Activated CD8-positive, alpha-beta memory T cell treated with anti-CD3 and anti-CD28 coated beads for 36 hours (primary cell): Measurements from ENCODE around the gene KNOP1. TPM values are rescaled to one million over a fixed set of nuclear protein-coding genes. Genes with fewer than 3 reads are reported as not detected.
"Not testable (repeated sequence)": the region's sequence is repeated elsewhere in the genome, so short reads cannot be mapped to it uniquely, and the experiment has no call there.

Experiments used
- CTCF ChIA-PET: fragments of 350-600 bp; sonication (Branson Sonifier 250); formaldehyde crosslinking; loops from one replicate; lab custom pipeline; 2021; ENCODE audit warnings: antibody characterized with exemption; lab: Charles Lee
- POLR2A ChIA-PET: fragments of 350-600 bp; sonication (Branson Sonifier 250); formaldehyde crosslinking; loops from one replicate; lab custom pipeline; 2021; ENCODE audit warnings: antibody characterized with exemption; lab: Charles Lee
- total RNA-seq, 2 experiments: library from RNA; stranded (reverse); gene quantifications; one replicate each; pipeline ENCODE4 v1.2.3, GENCODE V29; 2021

The KNOP1 gene
- total RNA-seq, 2 experiments from 2014 or later = 32.1 to 33.9 TPM

DNA sequence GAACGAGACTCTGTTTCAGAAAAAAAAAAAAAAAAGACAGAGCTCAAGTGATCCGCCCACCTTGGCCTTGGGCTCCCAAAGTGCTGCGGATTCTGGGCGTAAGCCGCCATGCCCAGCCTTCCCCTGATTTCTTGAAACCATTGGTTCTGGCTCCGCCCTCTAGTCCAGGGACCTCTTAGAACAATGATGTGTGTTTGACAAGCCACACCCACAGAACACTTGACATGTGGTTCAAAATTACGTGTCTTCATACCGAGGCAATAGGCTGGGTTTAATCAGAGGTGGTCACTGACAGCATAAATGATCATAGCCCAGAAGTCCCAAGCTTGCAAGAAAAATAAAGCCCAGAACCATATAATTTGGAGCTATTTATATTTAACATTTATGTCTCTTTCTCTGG lies 23.0 kb downstream of the KNOP1 start:
- CTCF ChIA-PET = interaction anchor here (1.1 kb wide), 1 partner anchor 139 kb away, joined by 3 read pairs; the partner anchor contains the start of gene VPS35L

DNA sequence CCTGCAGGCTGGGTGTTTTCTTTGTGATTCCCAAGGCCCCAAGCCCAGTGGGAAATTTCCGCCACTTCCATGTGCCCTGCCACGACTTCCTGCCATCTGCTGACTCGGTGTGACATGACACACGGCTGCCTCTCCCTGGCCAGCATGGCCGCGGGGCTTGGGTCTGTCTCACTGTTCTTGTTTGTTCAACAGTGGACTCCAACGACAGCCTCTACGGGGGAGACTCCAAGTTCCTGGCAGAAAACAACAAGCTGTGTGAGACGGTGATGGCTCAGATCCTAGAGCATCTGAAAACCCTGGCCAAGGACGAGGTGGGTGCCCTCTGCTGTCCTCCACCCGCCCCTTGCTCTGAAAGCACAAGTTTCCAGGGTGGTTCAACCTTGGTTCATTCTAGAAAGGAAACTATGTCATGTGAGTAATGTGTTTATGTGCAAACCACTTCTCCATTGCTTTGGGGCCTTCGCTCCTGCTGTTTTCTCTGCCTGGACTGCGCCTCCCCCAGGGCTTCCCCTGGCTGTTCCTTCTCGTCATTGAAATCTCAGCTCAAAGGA lies 26.8 kb downstream of the KNOP1 start:
- CTCF ChIA-PET = no interaction called here
- POLR2A ChIA-PET = no interaction called here

More for the DNA sequence above, 23.0 kb downstream of the KNOP1 start:
- POLR2A ChIA-PET = no interaction called here

DNA sequence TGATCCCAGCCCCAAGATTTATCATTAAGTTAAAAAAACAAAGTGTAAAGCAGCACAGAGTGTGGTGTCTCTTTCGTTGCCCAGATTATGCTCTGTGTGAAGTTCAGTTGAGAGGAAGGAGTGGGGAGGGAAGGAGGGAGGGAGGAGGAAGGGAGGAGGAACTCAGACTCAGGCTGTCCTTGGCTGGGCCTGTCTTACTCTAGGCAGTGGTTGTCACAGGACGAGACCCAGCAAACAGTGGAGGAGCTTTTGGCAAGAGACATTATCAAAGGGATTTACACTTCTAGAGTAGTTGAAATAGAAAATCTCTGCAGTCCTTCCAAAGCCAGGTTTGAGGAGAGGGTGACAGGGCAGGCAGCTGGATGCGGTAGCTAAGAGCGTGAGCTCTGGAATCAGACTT lies 27.8 kb downstream of the KNOP1 start:
- ChIA-PET POLR2A (no interaction called here), CTCF (no interaction called here)

DNA sequence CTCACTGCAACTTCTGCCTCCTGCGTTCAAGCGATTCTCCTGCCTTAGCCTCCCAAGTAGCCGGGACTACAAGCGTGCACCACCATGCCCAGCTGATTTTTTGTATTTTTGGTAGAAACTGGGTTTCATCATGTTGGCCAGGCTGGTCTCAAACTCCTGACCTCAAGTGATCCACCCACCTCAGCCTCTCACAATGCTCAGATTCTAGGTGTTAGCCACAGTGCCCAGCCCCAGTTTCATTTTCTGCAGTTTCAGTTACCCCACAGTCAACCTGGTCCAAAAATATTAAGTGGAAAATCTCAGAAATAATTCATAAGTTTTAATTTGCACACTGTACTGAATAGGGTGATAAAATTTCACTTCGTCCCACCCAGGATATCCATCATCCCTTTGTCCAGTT lies 28.7 kb downstream of the KNOP1 start:
- CTCF ChIA-PET = no interaction called here
- POLR2A ChIA-PET = no interaction called here

DNA sequence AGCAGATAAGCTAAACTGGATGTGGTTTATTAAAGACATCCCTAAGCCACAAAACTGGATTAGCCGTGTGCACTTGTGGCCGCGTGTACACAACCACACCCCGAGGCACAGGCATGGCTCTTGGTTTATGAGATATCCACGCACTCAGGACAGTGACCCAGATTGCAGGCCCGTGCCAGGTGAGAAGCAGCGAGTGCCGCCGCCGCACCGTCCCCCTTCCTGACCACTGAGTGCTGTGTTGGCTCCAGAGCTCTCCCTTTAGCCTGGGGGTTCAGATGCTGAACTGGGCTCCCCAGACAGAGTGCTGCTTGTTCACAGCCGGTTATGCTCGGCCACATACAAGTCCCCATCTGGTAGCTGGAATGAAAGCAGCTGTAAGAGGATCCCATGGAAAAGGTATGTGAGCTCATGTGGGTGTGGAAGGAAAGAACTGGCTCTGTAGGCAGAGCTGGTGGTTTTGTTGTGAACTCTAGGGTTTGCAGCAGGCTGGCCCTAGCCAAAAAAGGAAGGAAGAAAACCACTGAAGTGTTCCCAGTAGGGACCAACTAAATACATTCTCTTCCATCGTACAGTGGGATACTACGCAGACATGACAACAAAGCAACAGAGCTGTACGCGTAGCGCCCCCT lies 29.5 kb downstream of the KNOP1 start:
- CTCF ChIA-PET = no interaction called here
- POLR2A ChIA-PET = interaction anchor here (0.6 kb wide), 1 partner anchor 164 kb away, joined by 7 read pairs; no protein-coding TSS in a partner anchor

DNA sequence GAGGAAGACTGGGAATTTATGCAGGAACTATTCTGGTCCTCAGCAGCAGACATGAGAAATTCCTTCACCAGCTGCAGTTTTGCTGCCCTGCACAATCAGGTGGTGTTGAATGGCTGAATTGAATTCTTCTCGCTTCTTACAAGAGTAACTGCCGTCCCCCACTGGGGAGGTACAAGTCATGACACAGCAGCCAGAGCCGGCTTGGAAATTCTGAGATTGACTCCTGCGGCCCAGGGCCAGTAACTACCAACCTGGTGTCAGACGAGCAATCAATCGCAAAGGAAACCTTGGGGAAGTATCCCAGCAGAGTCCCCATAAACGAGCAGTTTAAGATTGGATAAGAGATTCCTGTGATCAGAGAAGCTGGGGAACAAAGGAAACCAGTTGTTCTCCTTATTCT lies 30.7 kb downstream of the KNOP1 start:
- CTCF ChIA-PET = no interaction called here

DNA sequence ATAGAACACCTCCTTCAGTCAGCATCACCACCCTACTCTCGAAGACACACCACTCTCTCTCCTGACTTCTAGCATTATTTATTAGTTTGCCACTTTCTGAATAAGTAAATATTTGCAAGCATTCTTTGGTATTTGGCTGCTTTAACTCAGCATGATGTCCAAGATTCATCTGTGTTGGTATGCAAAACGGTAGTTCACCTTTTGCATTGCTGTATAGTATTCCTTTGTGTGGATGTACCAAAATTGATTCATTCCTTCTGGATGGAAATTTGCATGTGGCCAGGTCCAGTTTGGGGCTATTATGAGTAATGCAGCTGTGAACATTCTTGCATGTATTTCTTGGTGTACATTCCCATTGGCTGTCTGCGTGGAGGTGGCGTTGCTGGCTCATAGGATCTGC lies 32.9 kb downstream of the KNOP1 start:
- POLR2A ChIA-PET = interaction anchor here (0.6 kb wide), 1 partner anchor 29 kb away, joined by 3 read pairs; no protein-coding TSS in a partner anchor
- CTCF ChIA-PET = no interaction called here

More for the DNA sequence above, 30.7 kb downstream of the KNOP1 start:
- POLR2A ChIA-PET = no interaction called here

DNA sequence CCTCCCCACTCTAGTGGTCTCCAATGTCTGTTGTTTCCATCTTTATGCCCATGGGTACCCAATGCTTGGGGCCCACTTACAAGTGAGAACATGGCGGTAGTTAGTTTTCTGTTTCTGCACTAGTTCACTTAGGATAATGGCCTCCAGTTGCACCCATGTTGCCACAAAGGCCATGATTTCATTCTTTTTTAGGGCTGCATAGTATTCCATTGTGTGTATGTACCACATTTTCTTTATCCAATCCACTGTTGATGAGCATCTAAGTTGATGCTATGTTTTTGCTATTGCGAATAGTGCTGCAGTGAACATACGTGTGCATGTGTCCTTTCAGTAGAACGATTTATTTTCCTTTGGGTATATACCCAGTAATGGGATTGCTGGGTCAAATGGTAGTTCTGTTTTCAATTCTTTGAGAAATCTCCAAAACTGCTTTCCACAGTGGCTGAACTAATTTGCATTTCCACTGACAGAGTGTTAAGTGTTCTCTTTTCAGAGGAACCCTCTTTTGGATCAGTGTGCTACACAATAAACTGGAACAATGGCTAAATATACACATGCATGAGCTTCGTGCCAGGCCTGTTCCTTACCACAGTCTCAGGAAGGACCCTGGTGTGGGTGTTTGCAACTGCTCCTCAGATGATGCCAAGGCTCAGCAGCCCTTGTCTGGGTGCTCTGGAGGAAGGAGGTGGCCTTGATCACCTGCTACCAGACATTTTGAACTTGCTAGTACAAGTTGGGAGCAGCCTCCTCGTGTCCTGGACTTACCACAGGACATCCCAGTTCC lies 34.4 kb downstream of the KNOP1 start:
- ChIA-PET CTCF (no interaction called here), POLR2A (no interaction called here)

DNA sequence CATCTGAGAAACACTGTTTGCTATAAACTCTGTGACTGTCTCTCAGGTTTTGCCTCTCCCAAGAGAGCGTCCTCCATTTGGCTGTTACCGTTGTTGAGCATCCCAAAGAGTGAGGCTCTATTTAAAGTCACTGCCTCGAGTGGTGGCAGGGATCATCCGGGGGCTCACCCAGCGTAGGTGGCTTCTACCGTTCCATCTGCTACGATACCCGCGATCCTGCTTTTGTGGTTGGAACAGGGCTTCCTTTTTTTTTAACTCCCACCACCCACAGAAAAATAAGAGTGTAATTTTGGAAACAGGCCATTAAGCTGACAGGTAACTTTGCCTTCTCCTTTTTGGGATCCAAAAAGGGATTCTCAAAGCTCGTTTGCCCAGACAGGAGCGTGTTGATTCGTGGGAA lies 36.4 kb downstream of the KNOP1 start:
- CTCF ChIA-PET = no interaction called here
- POLR2A ChIA-PET = no interaction called here

DNA sequence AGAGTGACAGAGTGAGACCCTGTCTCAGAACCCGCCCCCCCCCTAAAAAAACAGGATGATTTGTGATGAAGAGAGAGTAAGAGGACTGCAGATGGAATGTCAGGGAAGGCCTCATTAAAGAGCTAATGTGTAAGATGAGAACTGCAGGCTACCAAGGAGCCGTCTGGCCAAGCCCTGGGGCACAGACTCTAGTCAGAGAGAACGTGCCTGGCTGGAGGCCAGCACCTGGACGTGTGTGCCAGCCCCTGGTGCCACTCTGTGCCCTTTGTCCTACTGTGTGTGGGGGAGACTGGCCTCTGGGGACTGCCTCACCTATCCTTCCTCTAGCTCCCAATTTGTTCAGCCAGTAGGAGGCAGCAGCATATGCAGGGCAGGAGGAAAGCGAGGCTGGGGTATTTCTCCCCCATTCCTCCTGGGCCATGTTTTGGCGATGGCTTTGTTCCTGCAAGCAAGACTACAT lies 37.1 kb downstream of the KNOP1 start:
- CTCF ChIA-PET = no interaction called here
- POLR2A ChIA-PET = no interaction called here

DNA sequence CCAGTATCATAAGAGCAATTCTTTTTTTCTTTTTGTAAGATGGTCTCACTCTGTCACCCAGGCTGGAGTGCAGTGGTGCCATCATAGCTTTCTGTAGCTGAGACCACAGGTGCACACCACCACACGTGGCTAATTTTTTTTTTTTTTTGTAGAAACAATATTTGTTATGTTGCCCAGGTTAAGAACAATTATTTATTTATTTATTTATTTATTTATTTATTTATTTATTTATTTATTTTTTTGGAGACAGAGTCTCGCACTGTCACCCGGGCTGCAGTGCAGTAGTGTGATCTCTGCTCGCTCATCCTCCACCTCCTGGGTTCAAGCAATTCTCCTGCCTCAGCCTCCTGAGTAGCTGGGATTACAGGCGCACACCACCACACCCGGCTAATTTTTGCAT lies 38.7 kb downstream of the KNOP1 start:
- CTCF ChIA-PET, POLR2A ChIA-PET: not testable (repeated sequence)

DNA sequence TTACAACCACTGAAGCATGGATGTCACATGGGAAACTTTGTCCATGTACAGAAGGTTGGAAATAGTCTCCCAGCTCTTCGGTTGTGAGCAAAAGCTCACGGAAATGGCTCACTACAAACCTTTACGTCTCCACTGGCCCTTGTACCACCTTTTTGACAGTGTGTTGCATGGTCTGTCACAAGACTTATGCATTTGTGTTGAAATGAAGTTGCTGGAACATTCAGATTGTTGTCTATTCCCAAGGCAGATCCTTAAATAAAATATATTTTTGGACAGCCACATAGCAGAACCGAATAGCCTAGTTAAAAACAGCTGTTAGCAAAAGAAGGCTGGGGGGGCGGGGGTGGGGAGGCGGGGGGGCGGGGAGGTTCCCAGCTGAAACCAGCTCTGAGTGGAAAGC lies 39.2 kb downstream of the KNOP1 start:
- CTCF ChIA-PET = no interaction called here
- POLR2A ChIA-PET = no interaction called here

DNA sequence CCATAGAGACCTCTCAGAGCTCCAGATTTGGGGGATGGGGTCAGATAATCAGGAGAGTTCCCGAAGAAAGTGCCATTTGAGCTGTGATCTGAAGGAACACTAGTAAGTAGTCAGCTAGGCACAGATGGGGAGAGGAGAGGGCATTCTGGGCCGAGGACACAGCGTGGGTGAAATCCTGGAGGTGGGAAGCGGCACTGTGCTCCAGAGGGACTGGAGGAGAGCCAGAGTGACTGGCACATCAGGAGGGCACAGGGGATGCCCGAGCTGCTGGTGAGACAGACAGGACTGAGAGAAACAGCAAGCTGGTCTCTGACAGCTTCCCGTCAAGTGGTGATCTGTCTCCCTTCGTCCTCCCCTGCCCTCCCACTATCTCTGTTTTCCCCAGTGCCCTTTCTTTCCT lies 40.6 kb downstream of the KNOP1 start:
- ChIA-PET POLR2A (no interaction called here), CTCF (no interaction called here)

DNA sequence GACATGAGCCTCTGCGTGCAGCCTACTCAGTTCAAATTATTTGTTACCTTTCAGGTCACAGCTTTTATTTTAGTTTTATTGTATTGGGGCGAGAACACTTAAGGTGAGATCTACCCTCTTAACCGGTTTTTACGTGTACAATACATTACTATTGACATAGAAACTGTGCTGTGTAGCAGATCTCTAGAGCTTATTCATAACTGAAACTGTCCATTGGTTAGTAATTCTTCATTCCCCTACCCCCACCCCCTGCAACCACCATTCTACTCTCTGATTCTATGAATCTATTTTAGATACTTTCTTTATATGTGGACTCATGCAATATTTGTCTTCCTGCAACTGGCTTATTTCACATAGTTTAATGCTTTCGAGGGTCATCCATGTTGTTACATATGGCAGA lies 43.5 kb downstream of the KNOP1 start:
- CTCF ChIA-PET = no interaction called here
- POLR2A ChIA-PET = no interaction called here

DNA sequence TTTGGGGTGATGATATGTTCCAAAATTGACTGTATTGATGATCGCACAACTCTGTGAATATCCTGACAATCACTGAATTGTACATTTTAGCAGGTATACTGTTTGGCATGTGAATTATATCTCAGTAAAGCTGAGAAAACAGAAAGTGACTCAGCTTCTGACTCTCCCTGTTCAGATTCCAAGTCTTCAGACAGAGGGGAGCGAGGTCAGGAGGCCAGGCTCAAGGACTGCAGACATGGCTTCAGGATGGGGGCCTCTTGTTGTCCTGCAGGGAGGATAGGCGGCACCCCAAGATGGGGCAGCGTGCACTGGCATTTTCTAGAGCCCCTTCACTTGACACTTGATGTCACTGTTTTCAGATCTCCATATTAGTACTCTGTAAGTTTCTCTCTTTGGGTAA lies 45.6 kb downstream of the KNOP1 start:
- CTCF ChIA-PET = no interaction called here
- POLR2A ChIA-PET = no interaction called here

DNA sequence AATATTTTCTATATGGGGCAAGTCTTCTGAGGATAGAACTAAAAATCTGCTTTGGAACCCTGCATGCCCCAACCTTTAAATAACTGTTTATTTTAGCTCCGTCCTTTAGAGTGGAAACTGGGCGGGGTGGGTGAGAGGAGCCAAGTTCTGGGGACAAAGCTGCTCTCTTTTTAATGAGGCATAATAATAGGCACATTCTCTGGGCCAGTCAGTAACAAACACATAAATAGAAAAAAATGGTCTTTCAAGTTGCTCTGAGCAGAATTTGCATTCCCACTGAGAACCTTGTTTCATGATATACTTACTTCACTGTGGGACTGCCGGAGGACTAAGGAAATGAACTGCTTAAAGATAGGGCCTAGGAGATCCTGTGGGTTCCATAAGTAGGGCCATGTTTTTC lies 51.5 kb downstream of the KNOP1 start:
- ChIA-PET CTCF (no interaction called here), POLR2A (no interaction called here)

DNA sequence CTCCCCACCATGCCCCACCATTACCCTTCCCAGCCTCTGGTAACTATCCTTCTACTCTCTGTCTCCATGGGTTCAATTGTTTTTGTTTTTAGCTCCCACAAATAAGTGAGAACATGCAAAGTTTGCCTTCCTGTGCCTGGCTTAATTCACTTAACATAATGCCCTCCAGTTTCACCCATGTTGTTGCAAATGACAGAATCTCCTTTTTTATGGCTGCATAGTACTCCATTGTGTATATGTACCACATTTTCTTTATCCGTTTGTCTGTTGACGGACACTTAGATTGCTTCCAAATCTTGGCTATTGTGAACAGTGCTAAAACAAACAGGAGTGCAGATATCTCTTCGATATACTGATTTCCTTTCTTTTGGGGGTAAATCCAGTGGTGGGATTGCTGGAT lies 52.7 kb downstream of the KNOP1 start:
- POLR2A ChIA-PET, CTCF ChIA-PET: not testable (repeated sequence)

DNA sequence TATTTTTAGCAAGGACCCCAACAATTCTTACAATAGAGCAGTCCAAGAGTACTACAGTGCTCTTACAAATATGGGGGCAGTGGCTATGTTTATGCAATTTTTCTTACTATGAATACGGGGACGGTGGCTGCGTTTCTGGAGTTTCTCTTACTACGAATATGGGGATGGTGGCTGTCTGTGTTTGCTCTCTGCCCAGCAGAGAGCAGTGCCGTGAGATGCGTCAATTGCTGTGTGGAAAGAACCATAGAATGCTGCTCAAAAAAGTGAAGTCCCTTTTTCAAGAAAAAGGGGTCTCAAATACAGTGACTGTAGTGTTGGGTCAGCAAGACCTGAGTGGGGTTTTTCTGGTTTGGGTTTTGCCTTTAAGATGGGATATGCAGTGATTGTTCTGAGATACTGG lies 53.9 kb downstream of the KNOP1 start:
- CTCF ChIA-PET = interaction anchor here (0.7 kb wide), 1 partner anchor 476 kb away, joined by 3 read pairs; no protein-coding TSS in a partner anchor
- POLR2A ChIA-PET = interaction anchor here (0.6 kb wide), 1 partner anchor 177 kb away, joined by 5 read pairs; no protein-coding TSS in a partner anchor

DNA sequence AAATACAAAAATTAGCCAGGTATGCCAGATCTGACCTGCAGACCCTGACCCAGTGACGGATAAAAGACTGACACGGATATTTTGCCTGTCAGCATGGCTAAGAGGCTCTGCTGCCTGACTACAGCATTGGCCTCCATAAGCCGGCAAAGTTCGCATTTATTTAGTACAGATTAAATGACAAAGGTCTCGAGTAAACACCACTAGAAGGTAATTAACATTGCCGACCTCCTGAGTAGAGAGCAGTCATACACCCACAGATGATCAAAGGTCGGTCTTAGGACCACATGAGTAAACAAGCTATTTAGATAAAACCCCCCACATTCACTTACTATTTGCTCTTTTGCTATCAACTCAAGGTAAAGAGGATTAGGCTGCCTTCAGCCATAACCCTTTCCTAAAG lies 55.7 kb downstream of the KNOP1 start:
- POLR2A ChIA-PET = no interaction called here
- CTCF ChIA-PET = no interaction called here

DNA sequence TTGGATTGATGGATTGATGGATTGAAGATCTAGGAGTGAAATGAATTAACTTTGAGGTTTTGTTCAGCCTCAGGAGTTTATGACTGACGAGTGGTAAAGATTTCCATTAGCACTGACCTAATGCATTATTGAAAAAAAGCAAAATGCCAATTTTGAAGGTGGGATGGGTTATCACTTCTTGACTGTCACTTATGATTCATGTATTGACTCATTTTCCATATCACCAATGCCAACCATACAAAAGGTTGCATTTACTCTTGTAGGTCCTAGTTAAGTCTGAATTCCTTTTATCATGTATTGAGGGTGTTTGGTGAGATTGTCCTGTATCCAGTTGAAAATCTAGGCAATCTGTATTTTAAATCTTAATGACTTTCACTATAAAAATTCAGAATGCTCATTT lies 57.6 kb downstream of the KNOP1 start:
- ChIA-PET CTCF (no interaction called here), POLR2A (no interaction called here)

DNA sequence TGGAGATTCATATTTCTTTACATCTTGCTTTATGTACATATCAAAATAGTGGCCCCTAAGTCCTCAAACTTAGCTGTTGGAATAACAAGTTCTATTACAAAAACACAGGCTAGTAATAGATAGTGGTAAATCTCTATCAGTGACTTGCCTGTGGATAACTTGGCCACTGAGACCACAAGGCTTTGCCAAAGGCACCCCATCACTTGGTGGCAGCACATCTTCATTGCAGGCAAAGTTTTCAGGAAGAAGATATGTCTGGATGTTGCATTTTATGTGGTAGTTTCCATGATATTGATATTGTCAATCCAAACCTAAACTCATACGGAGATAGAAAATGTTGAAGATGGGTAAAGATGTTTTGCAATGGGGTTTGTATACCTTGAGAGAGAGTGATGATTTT lies 58.5 kb downstream of the KNOP1 start:
- ChIA-PET CTCF (no interaction called here), POLR2A (no interaction called here)
